WTC11 (cell line): ENCODE data around the gene CCDC182. TPM values are rescaled to one million over a fixed set of nuclear protein-coding genes. Genes with fewer than 3 reads are reported as not detected.

Experiments used
- ATAC-seq: fragments of 200-7000 bp; cut with Tn5 transposase; 2 replicates; pipeline ENCODE4 v1.10.0; 2021; ENCODE audit warnings: mild to moderate bottlenecking, moderate library complexity
- CTCF ChIA-PET: fragments of 300-600 bp; sonication (Branson Sonifier 250); formaldehyde crosslinking; loops from one replicate; lab custom pipeline; 2021; ENCODE audit warnings: antibody characterized with exemption; lab: Charles Lee
- POLR2A ChIA-PET: fragments of 350-600 bp; sonication (Branson Sonifier 250); formaldehyde crosslinking; loops from one replicate; lab custom pipeline; 2021; ENCODE audit warnings: antibody characterized with exemption; lab: Charles Lee
- DNase-seq: peaks from one replicate; pipeline ENCODE4 v3.0.0; 2021; ENCODE audit warnings: low spot score
- H3K27ac Mint-ChIP-seq: 2 replicates; pipeline ENCODE4 v1.8.0; 2021; ENCODE audit warnings: mixed read lengths
- H3K27me3 Mint-ChIP-seq: 2 replicates; pipeline ENCODE4 v1.8.0; 2021; ENCODE audit warnings: low read depth, mild to moderate bottlenecking, moderate library complexity, mixed read lengths
- H3K36me3 Mint-ChIP-seq: 2 replicates; pipeline ENCODE4 v1.8.0; 2021; ENCODE audit warnings: mixed read lengths
- H3K4me1 Mint-ChIP-seq: 2 replicates; pipeline ENCODE4 v1.8.0; 2022; ENCODE audit warnings: mixed read lengths
- H3K4me3 Mint-ChIP-seq: 2 replicates; pipeline ENCODE4 v1.8.0; 2021; ENCODE audit warnings: mild to moderate bottlenecking, moderate library complexity, mixed read lengths
- H3K9me3 Mint-ChIP-seq: 2 replicates; pipeline ENCODE4 v1.8.0; 2021; ENCODE audit warnings: mixed read lengths
- ARID4B ChIP-seq: sonication (generic); formaldehyde crosslinking; IDR thresholded peaks from 2 replicates; pipeline ENCODE4 v1.8.0; 2023; ENCODE audit warnings: missing genetic modification reagents, mild to moderate bottlenecking, borderline replicate concordance
- ATF1 ChIP-seq: sonication (generic); formaldehyde crosslinking; IDR thresholded peaks from 2 replicates; pipeline ENCODE4 v1.8.1; 2023; ENCODE audit warnings: mild to moderate bottlenecking, moderate library complexity, missing genetic modification reagents
- ATF6 ChIP-seq: sonication (generic); formaldehyde crosslinking; IDR thresholded peaks from 2 replicates; pipeline ENCODE4 v1.8.1; 2023; ENCODE audit warnings: mild to moderate bottlenecking, missing genetic modification reagents
- CREM ChIP-seq: sonication (generic); formaldehyde crosslinking; IDR thresholded peaks from 2 replicates; pipeline ENCODE4 v1.8.1; 2022; ENCODE audit warnings: mild to moderate bottlenecking, missing genetic modification reagents, moderate library complexity
- EMX1 ChIP-seq: fragments of 250-450 bp; sonication (Bioruptor Pico); IDR thresholded peaks from 2 replicates; pipeline ENCODE4 v1.8.0; 2021; ENCODE audit warnings: mild to moderate bottlenecking
- ESRRA ChIP-seq: sonication (generic); formaldehyde crosslinking; IDR thresholded peaks from 2 replicates; pipeline ENCODE4 v1.8.1; 2022; ENCODE audit warnings: mild to moderate bottlenecking, missing genetic modification reagents, borderline replicate concordance
- ETV6 ChIP-seq: sonication (generic); formaldehyde crosslinking; IDR thresholded peaks from 2 replicates; pipeline ENCODE4 v1.8.1; 2022; ENCODE audit warnings: mild to moderate bottlenecking, missing genetic modification reagents
- FOXJ3 ChIP-seq: sonication (generic); formaldehyde crosslinking; IDR thresholded peaks from 2 replicates; pipeline ENCODE4 v1.9.0; 2021; ENCODE audit warnings: missing genetic modification reagents, mild to moderate bottlenecking, borderline replicate concordance
- FOXK1 ChIP-seq: sonication (generic); formaldehyde crosslinking; IDR thresholded peaks from 2 replicates; pipeline ENCODE4 v1.8.0; 2022; ENCODE audit warnings: mild to moderate bottlenecking, moderate library complexity, missing genetic modification reagents
- FOXP1 ChIP-seq: sonication (generic); formaldehyde crosslinking; IDR thresholded peaks from 2 replicates; pipeline ENCODE4 v1.8.0; 2022; ENCODE audit warnings: missing genetic modification reagents, mild to moderate bottlenecking, moderate library complexity, borderline replicate concordance
- GRHL2 ChIP-seq: fragments of 250-450 bp; sonication (Bioruptor Pico); IDR thresholded peaks from 2 replicates; pipeline ENCODE4 v1.8.0; 2022; ENCODE audit warnings: mild to moderate bottlenecking, moderate library complexity; ENCODE audit not compliant: insufficient replicate concordance, severe bottlenecking
- IRF2 ChIP-seq: sonication (generic); formaldehyde crosslinking; IDR thresholded peaks from 2 replicates; pipeline ENCODE4 v1.8.0; 2022; ENCODE audit warnings: low read depth, missing genetic modification reagents, borderline replicate concordance
- NFATC4 ChIP-seq: fragments of 250-450 bp; sonication (Bioruptor Pico); IDR thresholded peaks from 2 replicates; pipeline ENCODE4 v1.9.0; 2021; ENCODE audit warnings: mild to moderate bottlenecking
- OVOL2 ChIP-seq: fragments of 250-450 bp; sonication (Bioruptor Pico); IDR thresholded peaks from 2 replicates; pipeline ENCODE4 v1.9.0; 2021; ENCODE audit warnings: mild to moderate bottlenecking, borderline replicate concordance
- PRRX2 ChIP-seq: fragments of 250-450 bp; sonication (Bioruptor Pico); IDR thresholded peaks from 2 replicates; pipeline ENCODE4 v1.8.0; 2021; ENCODE audit warnings: mild to moderate bottlenecking
- RELA ChIP-seq: sonication (generic); formaldehyde crosslinking; IDR thresholded peaks from 2 replicates; pipeline ENCODE4 v1.8.1; 2022; ENCODE audit warnings: missing genetic modification reagents, mild to moderate bottlenecking, borderline replicate concordance
- RORB ChIP-seq: fragments of 250-450 bp; sonication (Bioruptor Pico); IDR thresholded peaks from 2 replicates; pipeline ENCODE4 v1.9.0; 2021; ENCODE audit warnings: mild to moderate bottlenecking
- SP1 ChIP-seq: sonication (generic); formaldehyde crosslinking; conservative IDR thresholded peaks from 2 replicates; pipeline ENCODE4 v1.8.1; 2022; ENCODE audit warnings: missing genetic modification reagents
- TEAD4 ChIP-seq: sonication (generic); formaldehyde crosslinking; IDR thresholded peaks from 2 replicates; pipeline ENCODE4 v1.8.0; 2022; ENCODE audit warnings: mild to moderate bottlenecking, missing genetic modification reagents
- TP53 ChIP-seq: sonication (generic); formaldehyde crosslinking; IDR thresholded peaks from 2 replicates; pipeline ENCODE4 v1.8.1; 2023; ENCODE audit warnings: mild to moderate bottlenecking, missing genetic modification reagents
- ZMAT4 ChIP-seq: fragments of 250-450 bp; sonication (Bioruptor Pico); IDR thresholded peaks from 2 replicates; pipeline ENCODE4 v1.9.0; 2021; ENCODE audit warnings: mild to moderate bottlenecking
- ZNF121 ChIP-seq: sonication (generic); formaldehyde crosslinking; IDR thresholded peaks from 2 replicates; pipeline ENCODE4 v1.8.0; 2023; ENCODE audit warnings: missing genetic modification reagents
- ZNF232 ChIP-seq: sonication (generic); formaldehyde crosslinking; IDR thresholded peaks from 2 replicates; pipeline ENCODE4 v1.8.0; 2022; ENCODE audit warnings: mild to moderate bottlenecking, missing genetic modification reagents
- ZNF416 ChIP-seq: fragments of 250-450 bp; sonication (Bioruptor Pico); IDR thresholded peaks from 2 replicates; pipeline ENCODE4 v1.9.0; 2021; ENCODE audit warnings: mild to moderate bottlenecking, inconsistent platforms
- ZSCAN18 ChIP-seq: fragments of 250-450 bp; sonication (Bioruptor Pico); IDR thresholded peaks from 2 replicates; pipeline ENCODE4 v2.1.2; 2022; ENCODE audit warnings: mild to moderate bottlenecking, moderate library complexity
- total RNA-seq: library from RNA; stranded (reverse); gene quantifications from 3 replicates; pipeline ENCODE4 v1.2.3, GENCODE V29; 2021

The CCDC182 gene
- total RNA-seq, 1 experiment from 2014 or later: not detected

- no peaks in the 10 kb centered on the region for H3K36me3 Mint-ChIP-seq
- H3K4me1 Mint-ChIP-seq: peaks cover 9% of the 10 kb centered on the region
- H3K27me3 Mint-ChIP-seq: peaks cover 15% of the 10 kb centered on the region
- H3K4me3 Mint-ChIP-seq: no peak overlapping the region
- no peaks in the 10 kb centered on the region for H3K9me3 Mint-ChIP-seq
- DNase-seq (no peak), ATAC-seq (no peak)
- no peak overlapping the region for H3K27ac Mint-ChIP-seq
- CTCF ChIA-PET: interaction anchor here (1.1 to 2.6 kb wide), 2 partner anchors 60 to 108 kb away, joined by 3 to 11 read pairs; no protein-coding TSS in a partner anchor
- POLR2A ChIA-PET: no interaction called here
- TF ChIP-seq SP1 (CRISPR knock-in tag) (no peak), ZNF232 (CRISPR knock-in tag) (no peak), ETV6 (no peak), ARID4B (CRISPR knock-in tag) (no peak), CREM (no peak), ZMAT4 (CRISPR knock-in tag) (no peak), NFATC4 (CRISPR knock-in tag) (no peak), PRRX2 (no peak), RORB (CRISPR knock-in tag) (no peak), ATF6 (CRISPR knock-in tag) (no peak), ZNF121 (CRISPR knock-in tag) (no peak), FOXJ3 (no peak)
Measured at GRCh38 chr17:57779706-57780105, 34.6 kb upstream of the CCDC182 start.

- ChIA-PET CTCF (interaction anchor here (1.9 kb wide), 1 partner anchor 11 kb away, joined by 6 read pairs; no protein-coding TSS in a partner anchor), POLR2A (no interaction called here)
- Mint-ChIP-seq H3K4me1 (peaks cover 9% of the 10 kb centered on the region), H3K4me3 (no peak overlapping the region), H3K27me3 (peaks cover 15% of the 10 kb centered on the region), H3K36me3 (no peaks in the 10 kb centered on the region), H3K9me3 (no peaks in the 10 kb centered on the region), H3K27ac (no peak overlapping the region)
- DNase-seq: no peak
- TF ChIP-seq GRHL2 (CRISPR knock-in tag) (no peak), ZNF232 (CRISPR knock-in tag) (no peak), ATF1 (CRISPR knock-in tag) (no peak), ZSCAN18 (CRISPR knock-in tag) (no peak), OVOL2 (CRISPR knock-in tag) (no peak), RELA (CRISPR knock-in tag) (no peak), TP53 (CRISPR knock-in tag) (no peak), EMX1 (CRISPR knock-in tag) (no peak), RORB (CRISPR knock-in tag) (no peak), ESRRA (CRISPR knock-in tag) (no peak), IRF2 (CRISPR knock-in tag) (no peak), FOXK1 (CRISPR knock-in tag) (no peak), ATF6 (CRISPR knock-in tag) (no peak), TEAD4 (CRISPR knock-in tag) (no peak), ZNF416 (CRISPR knock-in tag) (no peak), FOXP1 (no peak)
- no peak for ATAC-seq
Measured at GRCh38 chr17:57778306-57778705, 33.2 kb upstream of the CCDC182 start.
